ENCODE measurements around the gene CHRNA1.

Gene CHRNA1

GRCh38 chr2:174779361-174779928, 15.2 kb upstream of the CHRNA1 start:
- peak; percentile 66 for DNase-seq (ENCODE audit: low read depth)
- TF ChIP-seq CTCF (conservative IDR thresholded peaks at IDR 0.05; ENCODE audit: control insufficient read depth, insufficient read depth, low read depth, low read length) = no peak
- H3K4me3 ChIP-seq (ENCODE audit: control insufficient read depth, low read depth, low read length) = no peak overlapping the region

- no peak overlapping the region for H3K4me3 ChIP-seq (ENCODE audit: control insufficient read depth, low read depth, low read length)
- DNase-seq (ENCODE audit: low read depth) = peak; percentile 98
- TF ChIP-seq CTCF (conservative IDR thresholded peaks at IDR 0.05; ENCODE audit: control insufficient read depth, insufficient read depth, low read depth, low read length) = no peak
These were observed 14.1 kb upstream of the CHRNA1 start for GRCh38 chr2:174778085-174778981.

- H3K4me3 ChIP-seq (ENCODE audit: control insufficient read depth, low read depth, low read length) = no peak overlapping the region
- peak; percentile 28 for DNase-seq (ENCODE audit: low read depth)
- no peak for TF ChIP-seq CTCF (conservative IDR thresholded peaks at IDR 0.05; ENCODE audit: control insufficient read depth, insufficient read depth, low read depth, low read length)
These were observed 13.2 kb upstream of the CHRNA1 start for GRCh38 chr2:174777347-174778084.

GRCh38 chr2:174776675-174777074, 12.4 kb upstream of the CHRNA1 start:
- TF ChIP-seq CTCF (conservative IDR thresholded peaks at IDR 0.05; ENCODE audit: control insufficient read depth, insufficient read depth, low read depth, low read length) = no peak

GRCh38 chr2:174776223-174776622, 12.0 kb upstream of the CHRNA1 start:
- DNase-seq (ENCODE audit: low read depth) = no peak
- no peak overlapping the region for H3K4me3 ChIP-seq (ENCODE audit: control insufficient read depth, low read depth, low read length)
- TF ChIP-seq CTCF (conservative IDR thresholded peaks at IDR 0.05; ENCODE audit: control insufficient read depth, insufficient read depth, low read depth, low read length) = peak; percentile 39

More at GRCh38 chr2:174776675-174777074, 12.4 kb upstream of the CHRNA1 start:
- H3K4me3 ChIP-seq (ENCODE audit: control insufficient read depth, low read depth, low read length) = no peak overlapping the region
- DNase-seq (ENCODE audit: low read depth) = no peak

- no peak for TF ChIP-seq CTCF (conservative IDR thresholded peaks at IDR 0.05; ENCODE audit: control insufficient read depth, insufficient read depth, low read depth, low read length)
- no peak for DNase-seq (ENCODE audit: low read depth)
- H3K4me3 ChIP-seq (ENCODE audit: control insufficient read depth, low read depth, low read length) = no peak overlapping the region
These were observed 11.3 kb upstream of the CHRNA1 start for GRCh38 chr2:174775571-174775980.
